Measurements from ENCODE around the gene DIP2B. TPM values are rescaled to one million over a fixed set of nuclear protein-coding genes. Genes with fewer than 3 reads are reported as not detected.

The DIP2B gene
- total RNA-seq, 4 donors from 2014 or later = 31.1 to 57.2 (median 46.5) TPM

GRCh38 chr12:50579757-50580267 is 75.0 kb downstream of the DIP2B start:
- WGBS, 2 donors = 31 to 57% methylated on average over 1 of the region's 1 CpG
- H3K9me3 ChIP-seq = no peaks in the 10 kb centered on the region
- H3K27me3 ChIP-seq = no peaks in the 10 kb centered on the region
- intact Hi-C loops (cut with DNase I) = no loop called here
- TF ChIP-seq POLR2A (IDR thresholded peaks at IDR 0.05) (no peak), CTCF (IDR thresholded peaks at IDR 0.05) (no peak)
- DNase-seq = no peak
- peaks cover 11 to 50% (median 12%) of the 10 kb centered on the region in 3 donors for H3K4me1 ChIP-seq
- H3K4me3 ChIP-seq = no peak overlapping the region
- no peaks in the 10 kb centered on the region for H3K36me3 ChIP-seq
- H3K27ac ChIP-seq = peak overlapping the region in 3 of 4 donors; percentile 30 to 71 (median 69)

GRCh38 chr12:50580436-50580835 is 75.7 kb downstream of the DIP2B start:
- H3K9me3 ChIP-seq = no peaks in the 10 kb centered on the region
- 62% methylated on average over 3 of the region's 3 CpGs; no CpG with 5 or more reads in 1 of the 2 donors for WGBS, 2 donors
- no peak for DNase-seq
- H3K36me3 ChIP-seq = no peaks in the 10 kb centered on the region
- H3K27ac ChIP-seq = peak overlapping the region in 3 of 4 donors; percentile 30 to 71 (median 69)
- peaks cover 4 to 49% (median 6%) of the 10 kb centered on the region in 3 donors for H3K4me1 ChIP-seq
- intact Hi-C loops (cut with DNase I) = no loop called here
- TF ChIP-seq POLR2A (IDR thresholded peaks at IDR 0.05) = no peak
- TF ChIP-seq CTCF (IDR thresholded peaks at IDR 0.05) = no peak
- no peak overlapping the region for H3K4me3 ChIP-seq
- no peaks in the 10 kb centered on the region for H3K27me3 ChIP-seq

- Histone ChIP-seq H3K27ac (peak overlapping the region in 3 of 4 donors; percentile 30 to 71 (median 69)), H3K9me3 (no peaks in the 10 kb centered on the region), H3K27me3 (no peaks in the 10 kb centered on the region), H3K4me1 (peaks cover 0 to 54% (median 3%) of the 10 kb centered on the region in 3 donors), H3K36me3 (no peaks in the 10 kb centered on the region), H3K4me3 (no peak overlapping the region)
- TF ChIP-seq CTCF (IDR thresholded peaks at IDR 0.05) = no peak
- no peak for TF ChIP-seq POLR2A (IDR thresholded peaks at IDR 0.05)
- WGBS, 2 donors = 65 to 71% methylated on average over 8 to 10 of the region's 10 CpGs
- no peak for DNase-seq
- intact Hi-C loops (cut with DNase I) = no loop called here
Measured at GRCh38 chr12:50581226-50582184, 76.7 kb downstream of the DIP2B start.

GRCh38 chr12:50584135-50584534 is 79.3 kb downstream of the DIP2B start:
- Histone ChIP-seq H3K27me3 (no peaks in the 10 kb centered on the region), H3K27ac (no peak overlapping the region), H3K36me3 (no peaks in the 10 kb centered on the region), H3K9me3 (no peaks in the 10 kb centered on the region), H3K4me1 (peaks cover 0 to 56% (median under 1%) of the 10 kb centered on the region in 3 donors), H3K4me3 (no peak overlapping the region)
- TF ChIP-seq CTCF (IDR thresholded peaks at IDR 0.05) = no peak
- no peak for TF ChIP-seq POLR2A (IDR thresholded peaks at IDR 0.05)
- 87 to 92% methylated on average over 1 of the region's 1 CpG for WGBS, 2 donors
- intact Hi-C loops (cut with DNase I) = no loop called here
- no peak for DNase-seq
